IMR-90 (cell line): ENCODE results near the gene DPP6.
"Not testable (repeated sequence)": the region's sequence is repeated elsewhere in the genome, so short reads cannot be mapped to it uniquely, and the experiment has no call there.

Experiments
- CTCF ChIP-seq: conservative IDR thresholded peaks from 2 replicates; pipeline ENCODE4 v1.5.1; 2012; ENCODE audit warnings: mild to moderate bottlenecking, low read depth, low read length, improper control_type of control experiment
- POLR2A ChIP-seq: IDR thresholded peaks from 2 replicates; pipeline ENCODE4 v1.6.1; 2012; ENCODE audit warnings: mild to moderate bottlenecking, low read depth, low read length
- RCOR1 ChIP-seq: IDR thresholded peaks from 2 replicates; pipeline ENCODE4 v1.6.1; 2012; ENCODE audit warnings: mild to moderate bottlenecking, low read length, improper control_type of control experiment; ENCODE audit not compliant: insufficient replicate concordance

- not testable (repeated sequence) for TF ChIP-seq CTCF, RCOR1, POLR2A
These were observed 76.9 kb downstream of the DPP6 start for GRCh38 chr7:154129142-154129541.
